HepG2 (cell line): ENCODE measurements around the gene DENND1C. TPM values are rescaled to one million over a fixed set of nuclear protein-coding genes. Genes with fewer than 3 reads are reported as not detected.
A peak's percentile ranks its signal among the peaks of the same experiment; 100 is the strongest.

Experiments used
- GABPA ChIP-seq, 2 experiments: IDR thresholded peaks; 2 replicates each; pipeline ENCODE4 v1.6.1; 2011 to 2016; ENCODE audit warnings: low read depth in 2 of 2, low read length in 1 of 2, missing biosample characterization in 1 of 2, missing genetic modification characterization in 1 of 2
- JUN ChIP-seq: sonication (generic); formaldehyde crosslinking; IDR thresholded peaks from 2 replicates; pipeline ENCODE4 v1.4.0; 2020; ENCODE audit warnings: mild to moderate bottlenecking, missing genetic modification reagents
- KDM5A ChIP-seq: fragments of 200-600 bp; sonication (generic); IDR thresholded peaks from 2 replicates; pipeline ENCODE4 v1.7.0; 2018; ENCODE audit warnings: antibody characterized with exemption, mild to moderate bottlenecking, low read length, borderline replicate concordance
- POGZ ChIP-seq: sonication (generic); formaldehyde crosslinking; IDR thresholded peaks from 2 replicates; pipeline ENCODE4 v1.4.0; 2020; ENCODE audit warnings: mild to moderate bottlenecking, missing genetic modification reagents
- REPIN1 ChIP-seq: sonication (generic); formaldehyde crosslinking; IDR thresholded peaks from 2 replicates; pipeline ENCODE4 v1.8.0; 2022; ENCODE audit warnings: missing genetic modification reagents, low read depth, mild to moderate bottlenecking, borderline replicate concordance
- YEATS4 ChIP-seq: sonication (generic); formaldehyde crosslinking; IDR thresholded peaks from 2 replicates; pipeline ENCODE4 v1.4.0; 2020; ENCODE audit warnings: missing genetic modification reagents, borderline replicate concordance
- ZMAT3 ChIP-seq: sonication (generic); formaldehyde crosslinking; conservative IDR thresholded peaks from 2 replicates; pipeline ENCODE4 v1.7.0; 2021; ENCODE audit warnings: missing genetic modification reagents
- ZMYM2 ChIP-seq: sonication (generic); formaldehyde crosslinking; IDR thresholded peaks from 2 replicates; pipeline ENCODE4 v1.8.0; 2022; ENCODE audit warnings: mild to moderate bottlenecking, missing genetic modification reagents
- ZNF629 ChIP-seq: sonication (generic); formaldehyde crosslinking; conservative IDR thresholded peaks from 2 replicates; pipeline ENCODE4 v1.5.0; 2020; ENCODE audit warnings: missing genetic modification reagents
- polyA plus RNA-seq, 8 experiments: library from polyadenylated mRNA; depleted of rRNA in 3 of 8; stranded (reverse) in 7 of 8; unstranded in 1 of 8; fragments of >200 nt; fragmentation: Illumina TruSeq in 4 of 8; extraction: Trizol in 4 of 8; gene quantifications; 2 replicates each; pipeline versions ENCODE4 v1.2.1 to v1.2.3, GENCODE V29; 2011 to 2016; ENCODE audit warnings: low read depth in 4 of 8, missing spikeins in 1 of 8, mixed read lengths in 1 of 8; ENCODE audit not compliant: insufficient read depth in 1 of 8
- total RNA-seq, 5 experiments: library from RNA; depleted of rRNA; stranded (reverse); fragments of >200 nt; fragmentation: Illumina TruSeq; extraction: Trizol; gene quantifications; 2 replicates each; pipeline ENCODE4 v1.2.3, GENCODE V29; 2016; ENCODE audit warnings: low read depth in 1 of 5
- TF ChIP-seq, protein P1 (sequence below): sonication (generic); formaldehyde crosslinking; conservative IDR thresholded peaks from 2 replicates; pipeline ENCODE4 v1.4.0; 2020; ENCODE audit warnings: mild to moderate bottlenecking, missing genetic modification reagents, moderate library complexity
- TF ChIP-seq, protein P2 (sequence below): sonication (generic); formaldehyde crosslinking; IDR thresholded peaks from 2 replicates; pipeline ENCODE4 v1.5.0; 2020; ENCODE audit warnings: mild to moderate bottlenecking, missing genetic modification reagents, borderline replicate concordance
- TF ChIP-seq, protein P3 (sequence below): conservative IDR thresholded peaks from 2 replicates; pipeline ENCODE4 v1.6.1; 2018; ENCODE audit warnings: missing genetic modification reagents
- TF ChIP-seq, protein P4 (sequence below): sonication (generic); formaldehyde crosslinking; IDR thresholded peaks from 2 replicates; pipeline ENCODE4 v1.4.0; 2020; ENCODE audit warnings: missing genetic modification reagents, borderline replicate concordance
- TF ChIP-seq, protein P5 (sequence below): sonication (generic); formaldehyde crosslinking; IDR thresholded peaks from 2 replicates; pipeline ENCODE4 v1.9.0; 2021; ENCODE audit warnings: missing genetic modification reagents, mild to moderate bottlenecking, borderline replicate concordance
- TF ChIP-seq, protein P6 (sequence below): sonication (generic); formaldehyde crosslinking; IDR thresholded peaks from 2 replicates; pipeline ENCODE4 v1.4.0; 2020; ENCODE audit warnings: mild to moderate bottlenecking, missing genetic modification reagents

The DENND1C gene
- total and polyA plus RNA-seq, 2 of the 13 experiments (the other 11 are each of a cell fraction or from before 2014, with no cell fraction given): 0.04 to 0.73 TPM

DNA sequence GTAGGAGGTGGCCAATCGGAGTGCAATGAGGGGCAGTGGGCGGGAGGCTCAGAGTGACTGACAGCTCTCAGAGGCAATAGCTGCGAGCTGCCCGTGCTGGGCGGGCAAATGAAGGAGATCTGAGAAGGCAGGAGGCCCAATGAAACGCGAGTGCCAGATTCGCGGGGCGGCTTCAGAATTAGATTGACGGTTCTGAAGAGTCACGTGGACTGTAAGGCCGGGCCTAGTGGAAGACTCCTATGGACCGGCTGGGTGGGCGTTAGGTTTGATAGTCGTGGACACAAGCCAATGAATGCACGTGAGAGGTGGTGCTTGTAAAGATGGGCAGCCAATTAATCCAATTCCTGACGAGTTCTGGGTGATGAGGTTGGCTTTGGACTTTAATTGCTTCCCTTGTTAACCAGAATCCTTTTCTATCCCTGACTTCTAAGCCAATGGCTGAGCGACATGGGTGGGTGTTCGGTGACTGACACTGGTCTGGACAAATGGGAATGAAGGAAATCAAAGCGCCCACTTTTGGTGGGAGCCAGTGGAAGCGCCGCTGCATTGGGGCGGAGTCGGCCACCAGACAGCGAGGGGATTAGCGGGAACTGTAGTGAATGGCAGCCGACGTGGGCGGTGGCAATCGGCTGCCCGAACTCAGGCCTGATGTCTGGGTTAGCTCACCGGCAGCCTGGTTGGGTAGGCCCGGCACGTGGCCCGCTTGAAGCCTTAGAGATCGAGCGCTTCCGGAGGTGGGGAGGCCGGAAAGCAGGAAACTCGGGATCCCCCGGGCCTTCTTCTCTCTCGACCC lies 56.5 kb downstream of the DENND1C start (continued):
- TF ChIP-seq, protein P1, sequence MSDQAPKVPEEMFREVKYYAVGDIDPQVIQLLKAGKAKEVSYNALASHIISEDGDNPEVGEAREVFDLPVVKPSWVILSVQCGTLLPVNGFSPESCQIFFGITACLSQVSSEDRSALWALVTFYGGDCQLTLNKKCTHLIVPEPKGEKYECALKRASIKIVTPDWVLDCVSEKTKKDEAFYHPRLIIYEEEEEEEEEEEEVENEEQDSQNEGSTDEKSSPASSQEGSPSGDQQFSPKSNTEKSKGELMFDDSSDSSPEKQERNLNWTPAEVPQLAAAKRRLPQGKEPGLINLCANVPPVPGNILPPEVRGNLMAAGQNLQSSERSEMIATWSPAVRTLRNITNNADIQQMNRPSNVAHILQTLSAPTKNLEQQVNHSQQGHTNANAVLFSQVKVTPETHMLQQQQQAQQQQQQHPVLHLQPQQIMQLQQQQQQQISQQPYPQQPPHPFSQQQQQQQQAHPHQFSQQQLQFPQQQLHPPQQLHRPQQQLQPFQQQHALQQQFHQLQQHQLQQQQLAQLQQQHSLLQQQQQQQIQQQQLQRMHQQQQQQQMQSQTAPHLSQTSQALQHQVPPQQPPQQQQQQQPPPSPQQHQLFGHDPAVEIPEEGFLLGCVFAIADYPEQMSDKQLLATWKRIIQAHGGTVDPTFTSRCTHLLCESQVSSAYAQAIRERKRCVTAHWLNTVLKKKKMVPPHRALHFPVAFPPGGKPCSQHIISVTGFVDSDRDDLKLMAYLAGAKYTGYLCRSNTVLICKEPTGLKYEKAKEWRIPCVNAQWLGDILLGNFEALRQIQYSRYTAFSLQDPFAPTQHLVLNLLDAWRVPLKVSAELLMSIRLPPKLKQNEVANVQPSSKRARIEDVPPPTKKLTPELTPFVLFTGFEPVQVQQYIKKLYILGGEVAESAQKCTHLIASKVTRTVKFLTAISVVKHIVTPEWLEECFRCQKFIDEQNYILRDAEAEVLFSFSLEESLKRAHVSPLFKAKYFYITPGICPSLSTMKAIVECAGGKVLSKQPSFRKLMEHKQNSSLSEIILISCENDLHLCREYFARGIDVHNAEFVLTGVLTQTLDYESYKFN (CRISPR knock-in tag): peak; percentile 18; the same call in 1 of the 2 replicates
- TF ChIP-seq REPIN1 (peak; percentile 47; the same call in 1 of the 2 replicates), GABPA (IDR thresholded peaks at IDR 0.05; ENCODE audit: low read depth, low read length) (peak; percentile 37; the same call in 1 of the 2 replicates), GABPA (CRISPR knock-in tag; IDR thresholded peaks at IDR 0.05; ENCODE audit: low read depth) (peak; percentile 59; the same call in 1 of the 2 replicates), POGZ (no peak; the same call in 1 of the 2 replicates), ZMYM2 (CRISPR knock-in tag) (peak; percentile 31; the same call in 1 of the 2 replicates), YEATS4 (CRISPR knock-in tag) (peak; percentile 25; the same call in 1 of the 2 replicates), ZMAT3 (no peak), ZNF629 (CRISPR knock-in tag) (no peak), KDM5A (no peak), JUN (0 out of 2 replicates have a peak, but pooled peaks have one; percentile 49)
- TF ChIP-seq, protein P2, sequence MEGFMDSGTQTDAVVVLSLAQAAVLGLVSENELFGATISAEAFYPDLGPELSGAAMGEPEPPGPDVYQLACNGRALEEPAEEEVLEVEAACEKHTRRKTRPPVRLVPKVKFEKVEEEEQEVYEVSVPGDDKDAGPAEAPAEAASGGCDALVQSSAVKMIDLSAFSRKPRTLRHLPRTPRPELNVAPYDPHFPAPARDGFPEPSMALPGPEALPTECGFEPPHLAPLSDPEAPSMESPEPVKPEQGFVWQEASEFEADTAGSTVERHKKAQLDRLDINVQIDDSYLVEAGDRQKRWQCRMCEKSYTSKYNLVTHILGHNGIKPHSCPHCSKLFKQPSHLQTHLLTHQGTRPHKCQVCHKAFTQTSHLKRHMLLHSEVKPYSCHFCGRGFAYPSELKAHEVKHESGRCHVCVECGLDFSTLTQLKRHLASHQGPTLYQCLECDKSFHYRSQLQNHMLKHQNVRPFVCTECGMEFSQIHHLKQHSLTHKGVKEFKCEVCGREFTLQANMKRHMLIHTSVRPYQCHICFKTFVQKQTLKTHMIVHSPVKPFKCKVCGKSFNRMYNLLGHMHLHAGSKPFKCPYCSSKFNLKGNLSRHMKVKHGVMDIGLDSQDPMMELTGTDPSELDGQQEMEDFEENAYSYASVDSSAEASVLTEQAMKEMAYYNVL (CRISPR knock-in tag): no peak
- TF ChIP-seq, protein P3, sequence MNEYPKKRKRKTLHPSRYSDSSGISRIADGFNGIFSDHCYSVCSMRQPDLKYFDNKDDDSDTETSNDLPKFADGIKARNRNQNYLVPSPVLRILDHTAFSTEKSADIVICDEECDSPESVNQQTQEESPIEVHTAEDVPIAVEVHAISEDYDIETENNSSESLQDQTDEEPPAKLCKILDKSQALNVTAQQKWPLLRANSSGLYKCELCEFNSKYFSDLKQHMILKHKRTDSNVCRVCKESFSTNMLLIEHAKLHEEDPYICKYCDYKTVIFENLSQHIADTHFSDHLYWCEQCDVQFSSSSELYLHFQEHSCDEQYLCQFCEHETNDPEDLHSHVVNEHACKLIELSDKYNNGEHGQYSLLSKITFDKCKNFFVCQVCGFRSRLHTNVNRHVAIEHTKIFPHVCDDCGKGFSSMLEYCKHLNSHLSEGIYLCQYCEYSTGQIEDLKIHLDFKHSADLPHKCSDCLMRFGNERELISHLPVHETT: no peak
- TF ChIP-seq, protein P4, sequence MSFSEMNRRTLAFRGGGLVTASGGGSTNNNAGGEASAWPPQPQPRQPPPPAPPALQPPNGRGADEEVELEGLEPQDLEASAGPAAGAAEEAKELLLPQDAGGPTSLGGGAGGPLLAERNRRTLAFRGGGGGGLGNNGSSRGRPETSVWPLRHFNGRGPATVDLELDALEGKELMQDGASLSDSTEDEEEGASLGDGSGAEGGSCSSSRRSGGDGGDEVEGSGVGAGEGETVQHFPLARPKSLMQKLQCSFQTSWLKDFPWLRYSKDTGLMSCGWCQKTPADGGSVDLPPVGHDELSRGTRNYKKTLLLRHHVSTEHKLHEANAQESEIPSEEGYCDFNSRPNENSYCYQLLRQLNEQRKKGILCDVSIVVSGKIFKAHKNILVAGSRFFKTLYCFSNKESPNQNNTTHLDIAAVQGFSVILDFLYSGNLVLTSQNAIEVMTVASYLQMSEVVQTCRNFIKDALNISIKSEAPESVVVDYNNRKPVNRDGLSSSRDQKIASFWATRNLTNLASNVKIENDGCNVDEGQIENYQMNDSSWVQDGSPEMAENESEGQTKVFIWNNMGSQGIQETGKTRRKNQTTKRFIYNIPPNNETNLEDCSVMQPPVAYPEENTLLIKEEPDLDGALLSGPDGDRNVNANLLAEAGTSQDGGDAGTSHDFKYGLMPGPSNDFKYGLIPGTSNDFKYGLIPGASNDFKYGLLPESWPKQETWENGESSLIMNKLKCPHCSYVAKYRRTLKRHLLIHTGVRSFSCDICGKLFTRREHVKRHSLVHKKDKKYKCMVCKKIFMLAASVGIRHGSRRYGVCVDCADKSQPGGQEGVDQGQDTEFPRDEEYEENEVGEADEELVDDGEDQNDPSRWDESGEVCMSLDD: no peak
- TF ChIP-seq, protein P5, sequence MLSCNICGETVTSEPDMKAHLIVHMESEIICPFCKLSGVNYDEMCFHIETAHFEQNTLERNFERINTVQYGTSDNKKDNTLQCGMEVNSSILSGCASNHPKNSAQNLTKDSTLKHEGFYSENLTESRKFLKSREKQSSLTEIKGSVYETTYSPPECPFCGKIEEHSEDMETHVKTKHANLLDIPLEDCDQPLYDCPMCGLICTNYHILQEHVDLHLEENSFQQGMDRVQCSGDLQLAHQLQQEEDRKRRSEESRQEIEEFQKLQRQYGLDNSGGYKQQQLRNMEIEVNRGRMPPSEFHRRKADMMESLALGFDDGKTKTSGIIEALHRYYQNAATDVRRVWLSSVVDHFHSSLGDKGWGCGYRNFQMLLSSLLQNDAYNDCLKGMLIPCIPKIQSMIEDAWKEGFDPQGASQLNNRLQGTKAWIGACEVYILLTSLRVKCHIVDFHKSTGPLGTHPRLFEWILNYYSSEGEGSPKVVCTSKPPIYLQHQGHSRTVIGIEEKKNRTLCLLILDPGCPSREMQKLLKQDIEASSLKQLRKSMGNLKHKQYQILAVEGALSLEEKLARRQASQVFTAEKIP (CRISPR knock-in tag): no peak
- TF ChIP-seq, protein P6, sequence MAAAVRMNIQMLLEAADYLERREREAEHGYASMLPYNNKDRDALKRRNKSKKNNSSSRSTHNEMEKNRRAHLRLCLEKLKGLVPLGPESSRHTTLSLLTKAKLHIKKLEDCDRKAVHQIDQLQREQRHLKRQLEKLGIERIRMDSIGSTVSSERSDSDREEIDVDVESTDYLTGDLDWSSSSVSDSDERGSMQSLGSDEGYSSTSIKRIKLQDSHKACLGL (CRISPR knock-in tag): no peak
